GOT3 (cell line): Measurements from ENCODE around the gene NBEA.

Experiments
- DNase-seq: peaks from one replicate; lab custom pipeline; 2025; ENCODE audit warnings: mixed read lengths; lab: John Stamatoyannopoulos, UW

Gene NBEA

DNA sequence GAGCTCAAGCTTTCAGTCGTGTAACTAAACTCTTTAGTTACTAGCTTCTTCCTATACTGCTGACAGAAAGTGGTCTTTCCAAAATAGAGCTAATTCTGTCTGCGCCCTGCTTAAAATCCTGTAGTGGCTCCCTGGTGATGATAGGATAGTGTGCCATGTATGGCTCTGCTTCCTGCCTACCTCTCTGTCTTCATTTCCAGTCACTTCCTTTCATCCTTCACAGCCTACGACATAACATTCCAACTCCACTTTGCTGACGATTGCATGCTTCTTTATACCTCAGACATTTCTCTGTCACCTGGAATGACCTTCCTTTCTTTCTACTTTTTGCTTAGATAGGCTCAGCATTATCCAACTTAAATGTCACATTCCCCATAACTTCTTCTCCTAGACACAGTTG, 343.6 kb downstream of the NBEA start:
- DNase-seq, result no peak

DNA sequence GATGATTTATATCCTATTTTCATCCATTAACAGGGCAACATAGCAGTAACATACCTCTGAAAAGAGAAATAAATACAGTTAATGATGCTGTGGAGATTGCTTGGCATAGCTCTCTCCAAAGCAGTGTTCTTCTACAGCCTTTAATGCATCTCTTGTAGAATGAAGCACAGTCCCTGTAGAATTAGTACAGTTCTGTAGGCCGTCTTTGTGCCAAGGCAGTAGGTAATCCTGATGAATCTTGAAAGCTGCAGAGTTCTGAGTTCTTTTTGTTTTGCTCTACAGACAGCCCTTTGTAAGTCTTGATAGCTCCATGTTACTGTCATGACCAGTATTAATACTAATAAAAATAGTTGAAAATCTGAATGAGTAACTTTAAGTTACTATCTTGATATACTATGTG, 350.3 kb downstream of the NBEA start:
- DNase-seq, result no peak

- DNase-seq, result no peak
Measured at GRCh38 chr13:35293579-35294226, 351.6 kb downstream of the NBEA start.

DNA sequence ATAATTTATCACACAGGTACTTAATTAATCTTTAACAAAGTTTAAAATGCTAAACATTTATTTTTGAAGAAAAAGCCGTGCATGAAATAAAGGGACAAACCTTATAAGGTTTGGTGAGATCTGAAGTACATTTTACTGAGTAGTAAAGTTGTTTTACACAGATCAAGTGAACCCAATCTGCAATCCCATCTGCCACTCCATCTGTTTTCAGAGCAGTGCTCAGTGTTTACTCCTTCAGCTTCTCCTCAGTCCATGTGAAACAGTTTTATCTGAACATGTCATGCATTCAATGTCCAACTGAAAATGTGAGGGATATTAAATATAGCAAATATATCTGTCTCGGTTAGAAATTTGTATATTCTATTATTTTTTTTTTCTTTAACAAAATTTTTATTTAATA, 367.6 kb downstream of the NBEA start:
- DNase-seq, result no peak

GRCh38 chr13:35332134-35332533, 390.1 kb downstream of the NBEA start:
- DNase-seq, result no peak

GRCh38 chr13:35333157-35333556, 391.1 kb downstream of the NBEA start:
- DNase-seq, result no peak

DNA sequence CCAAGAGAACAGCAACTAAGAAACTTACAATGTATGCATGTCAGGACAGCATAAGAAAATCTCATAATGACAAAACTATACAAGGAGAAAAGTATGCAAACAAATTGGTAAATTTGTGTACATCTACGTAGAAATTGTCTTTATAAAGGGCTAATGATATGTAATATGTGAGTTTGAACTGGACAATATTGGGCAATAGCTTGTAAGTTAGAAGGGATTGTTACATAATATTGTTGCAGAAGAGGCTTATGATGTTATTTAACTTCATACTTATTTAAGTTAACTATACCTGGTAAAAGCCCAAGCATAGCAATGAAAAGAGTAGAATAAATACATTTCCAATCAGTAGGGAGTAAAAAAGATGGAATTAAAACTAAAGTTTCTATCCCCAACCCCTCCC, 400.4 kb downstream of the NBEA start:
- no peak for DNase-seq

DNA sequence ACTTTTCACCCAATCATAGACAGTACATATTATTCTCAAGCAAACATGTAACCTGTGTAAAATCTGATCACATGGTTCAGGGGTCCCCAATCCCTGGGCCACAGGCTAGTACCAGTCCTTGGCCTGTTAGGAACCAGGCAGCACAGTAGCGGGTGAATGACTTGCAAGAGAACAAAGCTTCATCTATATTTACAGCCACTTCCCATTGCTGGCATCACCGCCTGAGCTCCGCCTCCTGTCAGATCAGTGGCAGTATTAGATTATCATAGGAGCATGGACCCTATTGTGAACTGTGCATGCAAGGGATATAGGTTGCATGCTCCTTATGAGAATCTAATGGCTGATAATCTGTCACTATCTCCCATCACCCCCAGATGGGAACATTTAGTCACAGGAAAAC, 401.3 kb downstream of the NBEA start:
- no peak for DNase-seq

DNA sequence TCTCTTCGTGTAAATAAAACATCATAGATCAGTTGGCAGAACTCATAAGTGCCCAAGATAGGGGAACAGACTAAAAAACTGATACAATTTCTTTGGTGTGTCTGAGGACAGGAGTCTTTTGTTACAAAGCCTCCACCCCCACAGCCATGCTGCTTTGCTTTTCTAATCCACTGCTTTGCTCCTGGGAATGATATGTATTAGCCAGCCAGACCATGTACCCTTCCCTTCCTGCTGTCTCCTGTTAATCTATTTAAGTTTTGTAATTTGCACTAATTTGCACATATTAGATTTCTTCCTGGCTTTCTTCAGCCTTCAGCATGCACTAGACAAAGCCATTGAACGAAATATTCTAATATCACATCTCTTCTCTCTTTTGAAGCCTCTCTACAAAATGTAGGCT, 403.9 kb downstream of the NBEA start:
- no peak for DNase-seq

DNA sequence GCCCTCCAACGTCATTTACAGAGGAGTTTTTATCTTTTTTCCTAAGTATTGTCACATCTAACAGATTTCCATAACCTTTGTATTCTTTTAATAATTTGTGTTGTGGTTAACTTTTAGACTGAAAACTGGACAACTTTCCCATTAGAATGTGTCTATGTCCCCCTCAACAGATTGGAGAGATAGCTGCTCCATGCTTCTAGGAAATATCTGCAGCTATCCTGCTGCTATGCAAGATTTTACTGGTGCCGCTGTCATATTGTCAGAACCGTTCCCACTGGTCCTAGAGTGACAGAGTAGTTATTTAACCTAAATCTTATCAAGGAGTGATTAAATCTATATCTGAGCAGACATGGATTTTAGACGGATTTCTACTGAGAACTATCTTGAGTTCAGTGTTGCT, 404.4 kb downstream of the NBEA start:
- DNase-seq, result no peak

DNA sequence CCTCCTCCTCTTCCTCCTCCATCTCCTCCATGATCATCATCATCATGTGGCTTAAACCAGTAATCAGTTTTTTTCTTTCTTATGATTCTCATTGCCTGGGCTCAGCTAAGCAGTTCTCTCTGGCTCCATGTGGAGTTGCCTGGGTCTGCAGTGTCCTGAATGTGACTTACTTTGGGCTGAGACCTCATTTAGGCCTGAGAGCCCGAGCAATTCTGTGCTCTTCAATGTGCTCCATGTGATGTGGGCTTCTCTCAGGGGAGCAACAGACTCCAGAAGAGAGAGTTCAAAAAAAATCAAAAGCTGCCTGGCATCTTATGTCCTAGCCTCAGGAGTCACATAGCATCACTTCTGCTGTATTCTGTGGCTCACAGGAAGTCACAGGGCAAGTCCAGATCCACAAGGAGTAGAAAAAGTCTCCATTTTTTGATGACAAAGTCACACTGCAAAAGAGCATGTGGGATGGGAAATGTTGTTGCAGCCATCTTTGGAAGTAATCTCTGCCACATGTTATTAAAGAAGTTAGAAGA, 405.7 kb downstream of the NBEA start:
- DNase-seq, result no peak

GRCh38 chr13:35349052-35349451, 407.0 kb downstream of the NBEA start:
- DNase-seq, result no peak

- DNase-seq, result no peak
Measured at GRCh38 chr13:35349673-35350278, 407.7 kb downstream of the NBEA start.

- DNase-seq, result no peak
Measured at GRCh38 chr13:35354285-35354684, 412.2 kb downstream of the NBEA start.

- DNase-seq, result no peak
Measured at GRCh38 chr13:35354882-35355281, 412.8 kb downstream of the NBEA start.

GRCh38 chr13:35356572-35356971, 414.5 kb downstream of the NBEA start:
- no peak for DNase-seq

DNA sequence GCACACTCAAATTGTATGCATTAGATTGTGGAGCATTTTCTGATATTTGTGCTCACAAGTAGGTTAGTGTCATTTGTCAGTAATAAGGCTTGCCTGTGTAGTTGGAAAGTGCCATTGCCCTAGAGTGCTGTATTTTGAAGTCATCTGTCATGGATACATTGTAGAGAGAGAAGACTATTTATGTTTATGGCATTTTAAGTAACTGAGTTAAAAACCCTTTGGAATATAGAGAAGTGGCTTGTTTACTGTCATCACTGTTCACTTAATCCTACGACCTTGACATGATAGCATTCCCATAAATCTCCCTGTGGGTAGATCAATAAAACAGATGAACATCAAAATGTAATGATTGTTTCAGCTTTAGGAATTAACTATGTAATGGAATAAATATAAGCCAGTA, 423.8 kb downstream of the NBEA start:
- DNase-seq, result no peak

DNA sequence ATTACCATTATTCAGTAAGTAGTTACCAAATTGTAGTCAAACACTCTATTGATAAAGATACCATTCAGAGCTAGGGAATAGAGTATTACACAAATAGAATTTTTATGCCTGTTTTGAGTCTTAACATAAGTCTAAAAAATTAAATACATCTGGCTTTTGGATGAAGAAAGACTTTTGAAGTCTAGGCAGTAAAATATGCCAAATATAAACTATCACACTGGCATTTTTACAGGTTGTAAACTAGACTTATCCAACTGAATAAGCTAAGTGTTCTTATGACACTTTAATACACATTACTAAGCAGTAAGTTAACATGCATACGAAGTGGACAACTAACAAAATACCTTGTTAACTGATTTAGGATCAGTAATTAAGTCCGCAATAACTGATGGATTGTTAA, 425.5 kb downstream of the NBEA start:
- DNase-seq, result no peak

DNA sequence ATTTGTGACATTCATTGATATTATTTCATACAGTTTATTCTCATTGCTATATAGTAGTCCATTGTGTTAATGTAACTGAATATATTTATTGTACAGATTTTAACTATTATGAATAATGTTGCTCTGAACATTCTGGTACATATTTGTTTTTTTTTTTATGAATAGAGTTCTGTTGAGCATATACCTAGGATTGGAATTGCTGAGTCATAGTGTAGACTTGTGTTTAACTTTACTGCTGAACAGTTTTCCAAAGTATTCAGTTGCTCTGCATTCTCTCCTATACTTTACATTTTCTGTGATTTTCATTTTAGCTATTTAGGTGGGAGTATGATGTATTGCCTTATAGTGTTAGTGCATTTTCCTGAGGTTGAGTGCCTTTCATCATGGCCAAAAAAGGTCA, 436.9 kb downstream of the NBEA start:
- no peak for DNase-seq

DNA sequence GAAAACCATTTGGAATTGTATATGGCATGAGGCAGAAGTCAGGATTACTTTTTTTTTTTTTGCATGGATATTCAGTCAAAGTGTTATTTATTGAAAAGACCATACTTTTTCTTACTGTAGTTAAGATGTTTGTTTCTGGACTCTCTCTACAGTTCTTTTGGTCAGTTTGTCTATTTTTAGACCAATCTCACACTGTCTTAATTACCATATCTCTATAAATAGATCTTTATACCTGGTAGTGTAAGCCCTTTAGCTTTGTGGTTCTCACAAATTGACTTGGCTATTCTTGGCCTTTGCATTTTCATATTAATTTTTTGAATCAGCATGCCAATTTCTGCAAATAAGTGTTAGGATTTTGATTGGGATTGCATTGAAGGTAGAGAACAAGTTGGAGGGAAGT, 437.6 kb downstream of the NBEA start:
- DNase-seq, result no peak

DNA sequence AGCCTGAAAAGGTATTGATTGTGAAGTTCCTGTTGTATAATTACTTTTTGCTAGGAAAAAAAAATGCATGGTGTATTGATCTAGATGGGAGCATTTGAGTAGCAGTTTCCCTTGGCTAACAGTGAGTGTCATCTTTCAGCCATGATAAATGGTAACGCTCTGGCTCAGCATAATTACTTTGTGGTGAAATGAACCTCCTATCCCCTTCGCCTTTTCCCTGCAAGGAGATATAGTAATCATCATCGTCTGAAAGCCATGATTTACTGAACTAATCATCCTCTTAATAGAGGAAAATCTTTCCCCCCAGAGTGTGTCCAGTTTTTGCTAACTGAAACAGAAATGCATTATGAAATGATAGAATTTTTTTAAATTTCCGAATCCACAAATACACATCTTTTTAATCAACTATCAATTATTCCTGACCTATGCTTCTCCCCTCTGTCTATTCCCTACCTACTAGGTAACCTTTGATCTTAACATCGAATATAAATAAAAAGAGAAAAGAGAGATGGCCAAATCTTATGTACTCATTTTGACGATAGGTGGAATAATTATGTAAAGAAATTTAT, 445.7 kb downstream of the NBEA start:
- no peak for DNase-seq

GRCh38 chr13:35388441-35389355, 446.6 kb downstream of the NBEA start:
- no peak for DNase-seq

GRCh38 chr13:35389535-35389934, 447.5 kb downstream of the NBEA start:
- no peak for DNase-seq
